Measurements from ENCODE around the gene IL22.

Gene IL22

DNA sequence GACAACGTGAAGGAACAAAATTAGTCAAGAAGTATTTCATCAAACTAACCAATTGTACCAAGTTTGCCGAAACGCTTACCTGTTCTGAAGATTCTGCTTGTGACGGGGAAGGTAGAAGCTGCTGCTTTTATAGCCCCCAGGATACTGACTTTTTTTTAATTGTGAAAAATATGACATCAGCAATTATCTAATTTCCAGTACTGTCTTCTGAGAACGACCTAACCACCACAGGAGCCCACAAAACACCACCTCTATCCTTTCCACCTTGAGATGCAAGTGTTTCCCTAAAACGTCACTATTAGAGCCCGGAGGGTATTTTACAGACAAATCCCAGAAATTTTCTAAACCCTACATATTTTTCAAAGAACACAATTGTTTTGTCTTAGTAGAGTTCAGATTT, at the start of gene IL22:
IL22 (minus strand) TSS at position 101 of the 400 bp plus-strand sequence. CDS start 156 bp downstream, outside the sequence.
- TF ChIP-seq, protein P1, sequence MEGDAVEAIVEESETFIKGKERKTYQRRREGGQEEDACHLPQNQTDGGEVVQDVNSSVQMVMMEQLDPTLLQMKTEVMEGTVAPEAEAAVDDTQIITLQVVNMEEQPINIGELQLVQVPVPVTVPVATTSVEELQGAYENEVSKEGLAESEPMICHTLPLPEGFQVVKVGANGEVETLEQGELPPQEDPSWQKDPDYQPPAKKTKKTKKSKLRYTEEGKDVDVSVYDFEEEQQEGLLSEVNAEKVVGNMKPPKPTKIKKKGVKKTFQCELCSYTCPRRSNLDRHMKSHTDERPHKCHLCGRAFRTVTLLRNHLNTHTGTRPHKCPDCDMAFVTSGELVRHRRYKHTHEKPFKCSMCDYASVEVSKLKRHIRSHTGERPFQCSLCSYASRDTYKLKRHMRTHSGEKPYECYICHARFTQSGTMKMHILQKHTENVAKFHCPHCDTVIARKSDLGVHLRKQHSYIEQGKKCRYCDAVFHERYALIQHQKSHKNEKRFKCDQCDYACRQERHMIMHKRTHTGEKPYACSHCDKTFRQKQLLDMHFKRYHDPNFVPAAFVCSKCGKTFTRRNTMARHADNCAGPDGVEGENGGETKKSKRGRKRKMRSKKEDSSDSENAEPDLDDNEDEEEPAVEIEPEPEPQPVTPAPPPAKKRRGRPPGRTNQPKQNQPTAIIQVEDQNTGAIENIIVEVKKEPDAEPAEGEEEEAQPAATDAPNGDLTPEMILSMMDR (IDR thresholded peaks at IDR 0.05; ENCODE audit: borderline replicate concordance, control extremely low read depth, extremely low read depth, insufficient read depth, missing control alignments), result no peak
- DNase-seq (ENCODE audit: low spot score), result no peak
- in situ Hi-C loops (cut with MboI; ENCODE audit: low sequenced_read_pairs, unreplicated experiment), result no loop called here

DNA sequence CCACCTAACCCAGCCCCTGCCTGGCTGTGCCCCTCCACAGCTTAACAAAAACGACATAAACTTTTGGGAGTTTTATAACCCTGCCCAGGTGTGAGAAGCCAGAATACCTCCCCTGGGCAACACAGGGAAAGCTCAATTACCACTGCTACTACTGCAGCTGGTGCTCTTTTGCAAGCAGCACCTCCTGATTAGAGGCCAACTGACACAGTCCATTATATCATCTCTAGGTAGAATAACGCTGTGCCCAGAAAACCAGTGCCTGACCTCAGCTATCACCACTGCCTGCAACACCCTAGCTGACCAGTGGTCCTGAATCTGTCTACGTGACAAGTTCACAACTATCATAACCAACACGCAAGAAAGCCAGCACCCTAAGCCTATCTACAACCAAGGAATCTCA, 44.5 kb upstream of the IL22 start:
- no peak for DNase-seq (ENCODE audit: low spot score)
- in situ Hi-C loops (cut with MboI; ENCODE audit: low sequenced_read_pairs, unreplicated experiment), result no loop called here
- TF ChIP-seq, protein P1 (IDR thresholded peaks at IDR 0.05; ENCODE audit: borderline replicate concordance, control extremely low read depth, extremely low read depth, insufficient read depth, missing control alignments), result no peak

DNA sequence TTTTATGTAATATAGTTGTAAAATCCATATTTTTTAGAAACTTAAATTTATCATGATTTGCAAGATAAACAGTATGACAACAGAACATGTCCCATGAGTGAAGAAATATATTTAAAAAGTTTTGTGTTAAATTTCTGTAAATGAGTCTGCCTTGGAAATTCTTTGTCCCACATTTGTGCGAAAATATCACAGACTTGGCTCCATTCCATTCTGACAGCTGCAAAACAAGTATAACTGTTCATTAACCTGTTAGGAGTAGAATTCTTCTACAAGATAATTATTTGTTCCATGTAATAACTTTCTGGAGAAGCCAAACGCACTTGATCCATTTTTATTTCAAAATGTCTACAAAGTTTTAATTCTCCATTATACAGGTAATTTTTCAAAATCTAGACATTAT, 40.8 kb upstream of the IL22 start:
- in situ Hi-C loops (cut with MboI; ENCODE audit: low sequenced_read_pairs, unreplicated experiment), result no loop called here
- TF ChIP-seq, protein P1 (IDR thresholded peaks at IDR 0.05; ENCODE audit: borderline replicate concordance, control extremely low read depth, extremely low read depth, insufficient read depth, missing control alignments), result no peak

DNA sequence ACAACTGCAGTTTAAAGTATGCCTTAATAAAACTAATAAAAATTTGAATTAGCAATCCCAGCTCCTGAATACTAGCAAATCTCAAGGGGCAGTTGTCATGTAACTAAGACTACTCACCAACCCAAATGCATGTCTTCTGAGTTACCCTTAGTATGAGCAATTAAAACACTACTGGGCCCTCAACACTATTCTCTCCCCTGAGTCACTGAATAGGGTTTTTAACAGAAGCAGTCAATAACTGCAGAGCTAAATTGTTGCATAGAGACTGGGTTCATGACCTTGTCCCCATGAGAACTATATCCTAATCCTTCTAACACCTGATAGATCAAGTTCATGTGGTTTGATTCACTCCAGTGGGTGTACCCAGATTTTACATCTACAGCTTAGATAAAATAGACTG, 39.9 kb upstream of the IL22 start:
- in situ Hi-C loops (cut with MboI; ENCODE audit: low sequenced_read_pairs, unreplicated experiment), result no loop called here
- TF ChIP-seq, protein P1 (IDR thresholded peaks at IDR 0.05; ENCODE audit: borderline replicate concordance, control extremely low read depth, extremely low read depth, insufficient read depth, missing control alignments), result no peak
- no peak for DNase-seq (ENCODE audit: low spot score)

More for the DNA sequence above, 40.8 kb upstream of the IL22 start:
- DNase-seq (ENCODE audit: low spot score), result no peak

- no peak for DNase-seq (ENCODE audit: low spot score)
- in situ Hi-C loops (cut with MboI; ENCODE audit: low sequenced_read_pairs, unreplicated experiment), result no loop called here
- TF ChIP-seq, protein P1 (IDR thresholded peaks at IDR 0.05; ENCODE audit: borderline replicate concordance, control extremely low read depth, extremely low read depth, insufficient read depth, missing control alignments), result no peak
These were observed 38.9 kb upstream of the IL22 start for GRCh38 chr12:68292151-68292943.

DNA sequence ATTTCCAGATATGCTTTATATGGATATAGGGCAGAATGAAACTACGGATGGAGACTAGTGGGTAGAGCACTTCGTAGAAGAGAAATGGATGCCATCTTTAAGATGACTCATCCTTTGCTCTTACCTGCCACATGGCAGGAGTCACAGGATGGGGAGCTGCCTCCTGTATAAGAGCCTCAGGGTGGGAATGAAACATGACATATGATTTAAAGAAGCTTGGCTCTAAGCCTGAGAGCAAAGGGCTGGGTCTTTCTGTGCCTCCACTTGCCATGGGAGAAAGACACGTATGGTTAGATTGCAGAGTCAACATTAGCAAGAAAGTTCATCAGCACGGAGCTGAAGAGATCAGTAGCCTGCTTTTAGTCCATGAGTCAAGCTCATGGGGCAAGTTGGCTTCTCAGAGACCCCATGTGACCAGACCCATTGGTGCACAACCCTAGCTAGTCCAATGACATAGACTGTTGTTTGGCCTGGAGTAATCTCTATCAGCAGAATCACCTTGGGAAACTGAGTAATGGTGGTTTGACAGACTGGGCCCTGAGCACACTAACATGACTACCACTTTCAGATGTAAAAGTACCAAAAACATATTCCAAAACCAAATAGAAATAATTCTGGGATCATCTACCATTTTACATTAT, 38.1 kb upstream of the IL22 start:
- TF ChIP-seq, protein P1 (IDR thresholded peaks at IDR 0.05; ENCODE audit: borderline replicate concordance, control extremely low read depth, extremely low read depth, insufficient read depth, missing control alignments), result no peak
- in situ Hi-C loops (cut with MboI; ENCODE audit: low sequenced_read_pairs, unreplicated experiment), result no loop called here
- DNase-seq (ENCODE audit: low spot score), result no peak

Data from GM13976 (cell line).